Activated CD4-positive, alpha-beta T cell treated with anti-CD3 and anti-CD28 coated beads for 48 hours (primary cell): Measurements from ENCODE around the gene RPS27A.
"Not testable (repeated sequence)": the region's sequence is repeated elsewhere in the genome, so short reads cannot be mapped to it uniquely, and the experiment has no call there.

Experiments
- DNase-seq: peaks from one replicate; pipeline ENCODE4 v3.0.0-alpha.2; 2020

The RPS27A gene

DNA sequence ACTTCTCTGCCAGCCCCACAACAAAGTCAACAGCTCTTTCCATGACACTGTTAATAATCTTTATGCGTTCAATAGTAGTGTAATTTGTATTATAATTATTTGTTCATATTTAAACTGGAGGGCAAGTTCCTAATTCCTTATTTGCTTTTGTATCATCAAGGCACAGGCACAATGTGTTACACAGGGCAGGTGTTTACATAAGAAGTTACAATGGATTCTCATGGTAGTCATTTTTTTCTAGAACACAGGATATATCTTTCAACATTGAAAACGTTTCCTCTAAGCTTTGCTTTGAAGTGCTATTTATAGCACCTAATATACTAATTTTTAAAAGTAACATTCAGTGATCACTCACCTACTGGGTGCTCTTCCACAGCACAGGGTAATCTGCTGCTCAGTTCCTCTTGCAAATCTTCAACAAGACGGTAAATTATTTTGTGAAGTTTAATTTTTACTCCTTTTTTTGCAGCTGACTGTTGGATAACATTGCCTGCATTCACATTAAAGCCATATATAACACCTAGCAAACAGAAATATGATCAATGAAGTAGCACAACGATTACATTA lies 7.3 kb downstream of the RPS27A start:
- DNase-seq, result no peak

DNA sequence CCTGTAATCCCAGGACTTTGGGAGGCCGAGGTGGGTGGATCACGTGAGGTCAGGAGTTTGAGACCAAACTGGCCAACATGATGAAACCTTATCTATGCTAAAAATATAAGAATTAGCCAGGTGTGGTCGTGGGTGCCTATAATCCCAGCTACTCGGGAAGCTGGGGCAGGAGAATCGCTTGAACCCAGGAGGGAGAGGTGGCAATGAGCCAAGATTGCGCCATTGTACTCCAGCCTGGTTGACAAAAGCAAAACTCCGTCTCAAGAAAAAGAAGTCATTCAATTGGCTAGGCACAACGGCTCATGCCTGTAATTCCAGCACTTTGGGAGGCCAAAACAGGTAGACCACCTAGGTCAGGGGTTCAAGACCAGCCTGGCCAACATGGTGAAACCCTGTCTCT lies 9.1 kb downstream of the RPS27A start:
- DNase-seq, result not testable (repeated sequence)

DNA sequence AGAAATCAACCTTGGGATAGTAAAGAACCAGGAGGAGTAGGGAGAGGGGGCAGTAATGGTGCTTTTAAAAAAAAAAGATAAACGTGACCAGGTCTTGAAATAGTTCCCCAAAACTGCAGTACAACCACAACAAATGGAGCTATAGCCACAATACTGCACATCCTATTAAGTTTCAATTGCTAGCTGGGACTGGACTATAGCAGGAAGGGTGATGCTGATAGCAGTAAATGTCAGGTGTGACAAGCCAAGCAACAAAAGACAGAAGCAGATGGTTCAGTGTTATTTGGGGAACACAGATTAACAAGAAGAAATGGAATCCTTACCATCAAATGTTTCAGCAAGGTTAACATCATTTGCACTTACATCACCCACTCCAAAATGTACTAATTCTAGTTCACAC lies 10.1 kb downstream of the RPS27A start:
- no peak for DNase-seq

DNA sequence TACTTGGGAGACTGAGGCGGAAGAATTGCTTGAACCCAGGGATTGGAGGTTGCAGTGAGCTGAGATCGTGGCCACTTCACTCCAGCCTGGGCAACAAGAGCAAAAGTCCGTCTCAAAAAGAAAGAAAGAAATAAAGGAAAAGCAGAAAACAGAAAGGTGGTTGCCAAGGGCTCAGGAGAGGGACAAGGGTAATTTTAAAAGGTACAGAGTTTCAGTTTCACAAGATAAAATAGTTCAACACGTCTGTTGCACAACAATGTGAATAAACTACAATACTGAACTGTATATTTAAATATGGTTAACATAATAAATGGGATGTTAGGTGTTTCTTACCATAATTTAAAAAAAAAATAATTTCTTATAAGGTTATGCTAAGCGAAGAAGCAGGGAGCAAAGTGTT lies 12.9 kb downstream of the RPS27A start:
- DNase-seq, result no peak

DNA sequence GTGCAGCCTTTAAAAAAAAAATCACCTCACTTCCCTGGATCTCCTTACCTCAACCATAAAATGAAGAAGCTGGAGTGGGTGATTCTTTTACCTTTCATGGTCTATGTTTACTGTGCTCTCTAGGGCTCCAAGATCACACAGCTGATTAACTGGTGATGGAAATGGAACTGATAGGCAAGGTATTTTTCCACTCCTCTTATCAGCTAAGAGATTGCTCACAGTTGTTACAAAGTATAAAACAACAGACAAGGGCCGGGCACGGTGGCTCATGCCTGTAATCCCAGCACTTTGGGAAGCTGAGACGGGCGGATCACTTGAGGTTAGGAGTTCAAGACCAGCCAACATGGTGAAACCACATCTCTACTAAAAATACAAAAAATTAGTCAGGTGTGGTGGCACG lies 14.5 kb downstream of the RPS27A start:
- no peak for DNase-seq

DNA sequence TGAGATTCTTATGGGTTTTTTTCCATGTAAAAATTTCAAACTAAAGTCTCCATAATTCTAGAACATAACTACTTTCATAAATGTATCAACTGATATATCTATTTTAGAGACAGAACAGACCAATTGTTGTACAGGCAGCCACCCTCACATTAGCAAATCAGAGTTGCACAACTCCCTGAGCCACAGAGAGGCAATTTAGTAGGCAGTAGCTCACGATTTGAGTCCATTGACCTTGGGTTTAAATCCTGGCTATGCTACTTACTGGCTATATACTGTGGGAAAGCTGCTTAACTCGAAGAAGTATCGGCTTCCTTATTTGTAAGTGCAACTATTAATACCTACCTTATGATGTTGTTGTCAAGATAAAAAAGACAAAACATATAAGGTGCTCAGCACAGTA lies 20.3 kb downstream of the RPS27A start:
- DNase-seq, result no peak

DNA sequence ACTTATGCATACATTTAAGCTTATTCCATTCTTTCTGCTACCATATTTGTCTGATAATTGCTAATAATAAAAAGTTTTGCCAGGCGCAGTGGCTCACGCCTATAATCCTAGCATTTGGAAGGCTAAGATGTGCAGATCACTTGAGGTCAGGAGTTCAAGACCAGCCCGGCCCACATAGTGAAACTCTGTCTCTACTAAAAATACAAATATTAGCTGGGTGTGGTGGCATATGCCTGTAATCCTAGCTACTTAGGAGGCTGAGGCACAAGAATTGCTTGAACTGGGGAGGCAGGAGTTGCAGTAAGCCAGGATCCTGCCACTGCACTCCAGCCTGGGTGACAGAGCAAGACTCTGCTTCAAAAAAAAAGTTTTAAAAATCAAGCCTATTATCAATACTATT lies 27.1 kb downstream of the RPS27A start:
- not testable (repeated sequence) for DNase-seq

DNA sequence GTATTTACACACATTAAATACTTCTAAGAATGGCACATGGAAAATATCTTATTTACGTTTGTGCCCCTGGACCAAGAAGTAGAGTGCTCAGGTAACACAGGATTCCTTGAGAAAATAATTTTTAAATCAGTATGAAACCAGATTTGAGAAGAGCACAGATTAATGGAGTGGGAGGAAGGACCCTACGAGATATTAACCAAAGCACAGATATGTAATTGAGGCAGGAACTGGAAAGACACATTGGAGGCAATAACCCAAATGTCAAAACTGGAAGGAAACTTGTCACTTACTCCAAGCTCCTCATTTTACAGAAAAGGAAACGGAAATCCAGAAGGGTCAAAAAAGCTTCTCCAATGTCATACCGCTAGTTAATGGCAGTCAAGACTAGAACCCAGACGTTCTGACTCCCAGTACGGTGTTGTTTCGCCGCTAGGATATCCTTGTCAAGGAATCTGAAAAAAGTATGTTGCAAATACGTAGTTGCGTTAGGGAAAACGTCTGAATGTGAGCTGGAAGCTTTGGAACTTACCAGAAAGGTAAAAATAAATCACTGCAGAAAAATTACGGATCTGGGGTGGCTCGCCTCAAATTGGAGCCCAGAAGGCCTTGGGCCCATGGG lies 35.9 kb downstream of the RPS27A start:
- no peak for DNase-seq

DNA sequence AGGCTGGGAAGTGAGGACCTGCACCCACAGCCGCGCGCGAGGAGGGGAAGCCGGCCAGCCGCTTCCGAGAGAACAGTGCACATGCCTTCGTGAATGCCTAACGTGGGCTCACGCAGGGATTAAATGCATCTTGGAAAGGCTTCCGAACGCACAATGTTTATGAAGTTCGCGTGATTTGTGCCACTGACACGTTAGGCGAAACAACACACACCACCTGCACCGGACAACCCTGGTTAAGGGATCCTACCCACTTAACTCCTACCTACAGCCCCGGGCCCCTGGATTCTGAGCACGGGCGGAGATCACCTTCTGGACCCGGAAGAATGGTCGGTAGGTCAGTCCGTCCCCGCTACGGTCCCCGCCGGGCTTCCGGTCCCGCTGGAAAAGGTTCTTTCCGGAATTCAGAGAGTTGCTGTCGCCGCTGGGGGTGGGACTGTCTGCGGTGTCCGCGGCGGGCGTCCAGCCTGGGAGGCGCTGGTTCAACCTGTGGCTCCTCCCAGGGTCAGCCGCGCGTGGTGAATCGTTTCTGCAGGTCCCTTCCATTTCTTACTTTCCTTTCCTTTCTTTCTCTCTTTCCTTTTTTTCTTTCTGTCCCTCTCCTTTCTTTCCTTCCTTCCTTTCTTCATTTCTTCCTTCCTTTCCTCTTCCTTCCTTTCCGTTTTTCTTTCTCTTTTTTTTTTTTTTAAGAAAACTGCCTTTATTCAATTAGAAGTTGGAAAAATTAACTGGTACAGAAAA lies 36.6 kb downstream of the RPS27A start, which contains the start of gene MTIF2:
TSS of gene MTIF2 (minus strand) at position 325 of the 738 bp plus-strand sequence. CDS start 5,373 bp downstream, outside the sequence.
- peak; percentile 95 for DNase-seq

DNA sequence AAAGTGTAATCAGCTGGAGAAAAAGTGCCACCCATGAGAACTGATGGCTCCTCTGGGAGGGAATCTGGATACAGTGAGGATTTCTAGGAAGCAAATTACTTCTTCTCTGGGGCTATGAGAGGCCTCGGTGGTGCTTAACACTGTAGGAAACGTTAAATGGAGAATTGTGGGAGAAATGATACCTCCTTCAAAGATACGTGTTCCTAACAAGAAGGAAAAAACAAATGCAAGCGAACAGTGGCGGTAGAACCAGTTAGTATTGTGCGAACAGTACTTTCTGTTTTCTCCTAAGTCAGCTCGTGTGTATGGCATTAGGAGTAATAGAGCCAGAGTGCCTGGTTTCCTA lies 37.1 kb downstream of the RPS27A start:
- DNase-seq, result no peak

DNA sequence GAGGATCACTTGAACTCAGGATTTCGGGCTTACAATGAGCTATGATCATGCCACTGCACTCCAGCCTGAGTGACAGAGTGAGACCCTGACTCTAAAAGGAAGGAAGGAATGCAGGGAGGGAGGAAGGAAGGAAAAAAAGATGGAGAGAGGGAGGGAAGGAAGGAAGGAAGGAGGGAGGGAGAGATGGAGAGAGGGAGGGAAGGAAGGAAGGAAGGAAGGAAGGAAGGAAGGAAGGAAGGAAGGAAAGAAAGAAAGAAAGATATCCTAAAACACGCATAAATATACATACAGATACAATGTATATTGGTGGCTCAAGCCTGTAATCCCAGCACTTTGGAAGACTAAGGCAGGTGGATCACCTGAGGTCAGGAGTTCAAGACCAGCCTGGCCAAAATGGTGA lies 41.9 kb downstream of the RPS27A start:
- DNase-seq, result not testable (repeated sequence)

DNA sequence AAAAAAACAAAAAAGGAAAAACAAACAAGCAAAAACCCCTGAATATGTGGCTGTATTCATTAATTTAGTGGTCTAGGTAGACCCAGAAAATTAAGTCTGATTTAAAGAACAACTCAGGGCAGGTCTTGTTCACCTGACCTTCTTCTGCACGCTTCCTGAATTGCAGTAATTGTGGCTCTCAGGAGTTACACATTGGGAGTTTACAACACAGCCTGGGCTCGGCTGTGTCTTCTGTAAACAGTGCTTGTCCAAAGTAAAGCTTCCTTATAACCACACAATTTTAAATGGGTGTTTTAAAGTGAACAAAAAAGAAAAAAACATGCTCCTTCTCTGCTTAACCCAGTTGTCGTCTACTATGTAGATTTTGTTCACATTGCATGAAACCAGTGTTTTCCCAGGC lies 44.8 kb downstream of the RPS27A start:
- DNase-seq, result no peak

DNA sequence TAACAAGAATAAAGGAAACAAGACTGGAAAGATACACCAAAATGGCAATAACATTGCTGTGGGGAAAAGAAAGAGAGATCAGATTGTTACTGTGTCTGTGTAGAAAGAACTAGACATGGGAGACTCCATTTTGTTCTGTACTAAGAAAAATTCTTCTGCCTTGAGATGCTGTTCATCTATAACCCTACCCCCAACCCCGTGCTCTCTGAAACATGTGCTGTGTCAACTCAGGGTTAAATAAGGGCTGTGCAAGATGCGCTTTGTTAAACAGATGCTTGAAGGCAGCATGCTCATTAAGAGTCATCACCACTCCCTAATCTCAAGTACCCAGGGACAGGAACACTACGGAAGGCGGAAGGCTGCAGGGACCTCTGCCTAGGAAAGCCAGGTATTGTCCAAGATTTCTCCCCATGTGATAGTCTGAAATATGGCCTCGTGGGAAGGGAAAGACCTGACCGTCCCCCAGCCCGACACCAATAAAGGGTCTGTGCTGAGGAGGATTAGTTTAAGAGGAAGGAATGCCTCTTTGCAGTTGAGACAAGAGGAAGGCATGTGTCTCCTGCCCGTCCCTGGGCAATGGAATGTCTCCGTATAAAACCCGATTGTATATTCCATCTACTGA lies 46.8 kb downstream of the RPS27A start:
- DNase-seq, result not testable (repeated sequence)

DNA sequence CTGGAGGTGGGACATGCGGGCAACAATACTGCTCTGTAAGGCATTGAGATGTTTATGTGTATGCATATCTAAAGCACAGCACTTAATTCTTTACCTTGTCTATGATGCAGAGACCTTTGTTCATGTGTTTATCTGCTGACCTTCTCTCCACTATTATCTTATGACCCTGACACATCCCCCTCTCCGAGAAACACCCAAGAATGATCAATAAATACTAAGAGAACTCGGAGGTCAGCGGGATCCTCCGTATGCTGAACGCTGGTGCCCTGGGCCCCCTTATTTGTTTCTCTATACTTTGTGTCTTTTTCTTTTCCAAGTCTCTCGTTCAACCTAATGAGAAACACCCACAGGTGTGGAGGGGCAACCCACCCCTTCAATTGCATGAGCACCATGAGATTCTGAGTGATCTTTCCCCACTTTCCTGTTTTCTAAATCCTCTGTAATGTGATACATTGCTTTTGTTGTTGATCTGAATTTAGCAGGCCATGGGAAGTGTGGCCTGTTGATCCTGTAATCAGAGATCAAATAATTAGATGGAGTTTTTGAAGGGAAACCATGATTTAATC lies 47.5 kb downstream of the RPS27A start:
- DNase-seq, result not testable (repeated sequence)

DNA sequence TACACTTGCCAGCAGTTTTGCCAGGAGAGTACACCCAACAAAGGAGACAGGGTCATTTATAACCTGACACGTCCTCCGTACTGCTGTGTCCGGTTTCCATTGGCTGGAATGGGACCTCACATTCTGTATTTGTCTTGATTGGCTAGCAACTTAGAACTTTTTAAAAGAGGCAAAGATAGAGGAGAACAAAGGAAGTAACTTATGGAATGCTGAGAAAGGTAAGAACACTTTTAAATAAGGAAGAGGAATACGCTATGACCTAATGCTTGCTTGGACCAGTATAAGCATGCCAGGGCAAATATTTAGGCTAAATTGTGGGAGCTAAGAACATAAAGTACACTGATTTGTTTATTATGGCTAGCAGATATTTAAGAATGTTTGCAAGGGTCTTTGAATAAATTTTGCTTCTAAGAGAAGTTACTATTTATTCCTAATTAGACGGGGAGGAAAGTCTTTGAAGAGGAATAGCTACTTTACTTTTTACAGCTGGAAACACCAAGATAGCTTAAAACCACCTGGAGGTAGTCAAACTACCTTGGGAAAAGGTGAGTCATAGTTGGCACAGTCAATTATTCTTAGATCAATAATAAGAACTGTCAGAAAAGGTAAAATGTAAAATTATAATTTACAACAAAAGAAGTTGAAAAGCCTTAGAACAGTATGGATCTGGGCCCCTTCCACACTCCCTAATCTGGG lies 48.5 kb downstream of the RPS27A start:
- DNase-seq, result not testable (repeated sequence)

DNA sequence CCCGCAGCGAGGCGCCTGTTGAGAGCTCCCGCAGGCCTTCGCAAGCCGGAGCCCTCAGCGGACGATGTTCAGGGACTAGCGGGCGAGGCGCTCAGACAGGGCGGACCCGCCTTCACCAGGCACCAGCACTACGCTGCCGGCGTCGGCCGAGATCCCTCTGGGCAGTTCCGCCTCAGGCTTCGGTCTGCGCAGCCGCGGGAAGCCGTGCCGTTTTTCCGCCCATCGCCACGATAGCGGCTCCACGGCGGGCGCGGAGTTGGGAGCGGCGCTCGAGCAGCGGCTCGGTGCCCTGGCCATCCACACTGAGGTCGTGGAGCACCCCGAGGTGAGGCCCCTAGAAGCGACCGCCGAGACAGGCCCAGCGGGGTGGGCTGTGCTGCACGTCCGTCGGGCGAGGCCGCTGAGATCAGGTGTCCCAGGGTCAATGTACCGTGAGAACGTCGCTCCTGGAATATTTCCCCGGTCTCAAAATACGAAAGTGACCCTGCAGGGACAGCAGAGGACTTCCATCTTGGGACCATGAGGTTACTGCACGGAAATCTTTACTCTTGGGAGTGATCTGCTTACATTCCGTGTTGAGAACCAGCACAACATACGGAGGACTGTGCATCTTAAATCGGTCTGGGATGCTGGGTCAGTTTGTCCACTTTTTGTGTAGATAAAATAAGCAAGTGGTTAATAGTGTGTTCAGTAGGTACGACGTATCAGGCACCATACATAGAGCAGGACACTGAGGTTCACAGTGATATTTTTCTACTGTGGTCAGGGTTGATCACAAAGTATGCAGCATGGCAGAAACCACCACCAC lies 49.8 kb downstream of the RPS27A start:
- DNase-seq, result peak; percentile 90

DNA sequence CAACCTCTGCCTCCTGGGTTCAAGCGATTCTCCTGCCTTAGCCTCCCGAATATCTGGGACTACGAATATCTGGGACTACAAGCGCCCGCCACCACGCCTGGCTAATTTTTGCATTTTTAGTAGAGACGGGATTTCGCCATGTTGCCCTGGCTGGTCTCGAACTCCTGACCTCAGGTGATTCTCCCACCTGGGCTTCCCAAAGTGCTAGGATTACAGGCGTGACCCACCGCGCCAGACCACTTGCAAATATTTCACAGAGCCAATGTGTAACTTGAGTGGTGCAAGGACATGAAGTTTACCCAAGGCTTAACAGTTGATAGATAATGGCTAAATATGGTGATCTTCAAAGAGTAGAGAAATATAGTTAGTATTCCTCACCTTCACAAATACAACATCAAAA lies 50.6 kb downstream of the RPS27A start:
- no peak for DNase-seq
